Measurements from ENCODE around the gene MAX. TPM values are rescaled to one million over a fixed set of nuclear protein-coding genes. Genes with fewer than 3 reads are reported as not detected.

The MAX gene
- total and polyA plus RNA-seq, 2 experiments from 2014 or later = 41.1 to 52.8 TPM

DNA sequence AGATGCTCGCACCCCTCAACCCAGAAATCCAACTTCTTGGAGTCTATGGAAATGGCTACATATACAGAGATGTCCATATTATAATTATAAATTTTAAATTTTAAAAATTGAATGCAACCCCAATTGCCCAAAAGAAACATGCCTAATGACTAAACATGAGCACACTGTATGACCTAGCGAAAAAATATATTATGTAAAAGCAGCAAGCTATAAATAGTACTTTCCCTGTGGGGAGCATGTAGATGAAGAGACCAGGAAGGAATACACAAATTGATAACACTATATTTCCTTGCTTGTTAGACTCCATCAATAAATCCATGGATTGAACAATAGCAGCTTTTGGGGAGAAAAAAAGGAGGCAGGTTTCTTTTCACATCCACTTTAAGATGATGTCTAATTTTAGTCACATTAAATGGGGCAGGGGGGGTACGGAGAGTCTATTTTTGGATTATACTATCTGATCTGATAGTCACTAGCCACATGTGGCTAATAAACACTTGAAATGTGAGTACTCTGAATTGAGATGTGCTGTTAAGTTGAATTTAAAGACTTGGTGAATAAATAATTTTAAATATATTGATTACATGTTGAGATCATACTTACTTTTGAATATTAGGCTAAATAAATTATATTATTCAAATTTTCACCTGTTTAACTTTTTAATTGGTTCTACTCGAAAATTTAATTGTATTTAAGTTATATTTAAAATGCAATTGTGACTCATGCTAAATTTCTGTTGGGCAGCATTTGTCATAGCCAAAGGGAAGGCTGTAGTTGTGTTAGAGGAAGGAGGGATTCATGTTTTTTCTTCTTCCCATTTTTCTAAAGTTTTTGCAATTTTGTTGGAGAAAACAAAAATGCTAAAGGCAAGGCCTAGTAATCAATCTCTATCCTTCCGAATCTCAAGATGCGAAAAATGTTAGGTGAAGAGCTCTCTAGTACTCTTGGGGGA is 17.5 kb downstream of the MAX start:
- WGBS, 2 experiments (ENCODE audit: low coverage in 1 of 2, low lambda C conversion rate in 2 of 2, missing lambda C conversion rate in 2 of 2) = 83 to 85% methylated on average over 6 of the region's 6 CpGs
- 0 out of 2 replicates have a peak, but pooled peaks cover 5% of the 10 kb centered on the region for H4K20me1 ChIP-seq (ENCODE audit: insufficient read depth)
- in situ Hi-C loops (cut with MboI) = no loop called here
- H3K4me3 ChIP-seq = no peak overlapping the region
- peak; percentile 45 for DNase-seq
- H3K36me3 ChIP-seq (ENCODE audit: low read depth) = peaks cover 55% of the 10 kb centered on the region
- no peaks in the 10 kb centered on the region for H3K9me2 ChIP-seq (ENCODE audit: insufficient read depth)
- no peaks in the 10 kb centered on the region for H3K9me3 ChIP-seq (ENCODE audit: low read depth)
- TF ChIP-seq EZH2phosphoT487 (IDR thresholded peaks at IDR 0.05; ENCODE audit: insufficient read depth, low read depth) = no peak
- peaks cover 8% of the 10 kb centered on the region; the same call in 1 of the 2 replicates for H3K4me1 ChIP-seq (ENCODE audit: insufficient read depth)
- H3K27me3 ChIP-seq (replicated peaks; ENCODE audit: insufficient read depth) = no peaks in the 10 kb centered on the region
- H2AFZ ChIP-seq = no peak overlapping the region
- H3K27ac ChIP-seq = no peak overlapping the region
- H3K9ac ChIP-seq = no peak overlapping the region
- peaks cover 95% of the 10 kb centered on the region for H3K79me2 ChIP-seq (ENCODE audit: insufficient read depth)
- no peaks in the 10 kb centered on the region for H3F3A ChIP-seq (ENCODE audit: insufficient read depth)
- H3K4me2 ChIP-seq (ENCODE audit: unreplicated experiment) = no peak overlapping the region

DNA sequence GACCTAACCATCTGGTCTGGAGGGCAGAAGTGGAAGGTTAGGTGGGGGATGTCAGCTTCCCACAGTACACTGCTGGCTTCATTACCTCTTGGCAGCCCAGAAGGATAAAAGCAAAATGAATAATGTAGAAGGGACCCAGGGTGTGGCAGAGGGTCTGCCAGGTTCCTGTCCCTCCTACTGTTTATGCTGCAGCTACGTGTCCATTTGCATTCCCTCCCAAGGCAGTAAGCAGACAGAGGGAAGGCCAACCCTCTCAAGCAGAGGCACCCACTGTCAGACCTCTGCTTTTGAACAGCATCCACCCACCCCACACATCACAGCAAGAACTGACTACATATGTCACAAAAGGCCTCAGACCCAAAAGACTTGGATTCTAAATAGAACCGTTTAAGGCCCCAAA is 19.4 kb downstream of the MAX start:
- Histone ChIP-seq H3K27ac (no peak overlapping the region), H3K9me3 (ENCODE audit: low read depth) (no peaks in the 10 kb centered on the region), H2AFZ (no peak overlapping the region), H4K20me1 (ENCODE audit: insufficient read depth) (no peaks in the 10 kb centered on the region), H3K9ac (no peak overlapping the region), H3K36me3 (ENCODE audit: low read depth) (peaks cover 54% of the 10 kb centered on the region), H3K9me2 (ENCODE audit: insufficient read depth) (no peaks in the 10 kb centered on the region), H3K27me3 (replicated peaks; ENCODE audit: insufficient read depth) (no peaks in the 10 kb centered on the region), H3F3A (ENCODE audit: insufficient read depth) (no peaks in the 10 kb centered on the region), H3K4me3 (no peak overlapping the region), H3K79me2 (ENCODE audit: insufficient read depth) (peaks cover 81% of the 10 kb centered on the region), H3K4me1 (ENCODE audit: insufficient read depth) (peaks cover 8% of the 10 kb centered on the region; the same call in 1 of the 2 replicates), H3K4me2 (ENCODE audit: unreplicated experiment) (no peak overlapping the region)
- 84 to 88% methylated on average over 2 of the region's 2 CpGs for WGBS, 2 experiments (ENCODE audit: low coverage in 1 of 2, low lambda C conversion rate in 2 of 2, missing lambda C conversion rate in 2 of 2)
- DNase-seq = no peak
- TF ChIP-seq EZH2phosphoT487 (IDR thresholded peaks at IDR 0.05; ENCODE audit: insufficient read depth, low read depth) = no peak
- TF ChIP-seq EZH2 (IDR thresholded peaks at IDR 0.05; ENCODE audit: insufficient read depth, poor library complexity, severe bottlenecking) = no peak
- in situ Hi-C loops (cut with MboI) = no loop called here

DNA sequence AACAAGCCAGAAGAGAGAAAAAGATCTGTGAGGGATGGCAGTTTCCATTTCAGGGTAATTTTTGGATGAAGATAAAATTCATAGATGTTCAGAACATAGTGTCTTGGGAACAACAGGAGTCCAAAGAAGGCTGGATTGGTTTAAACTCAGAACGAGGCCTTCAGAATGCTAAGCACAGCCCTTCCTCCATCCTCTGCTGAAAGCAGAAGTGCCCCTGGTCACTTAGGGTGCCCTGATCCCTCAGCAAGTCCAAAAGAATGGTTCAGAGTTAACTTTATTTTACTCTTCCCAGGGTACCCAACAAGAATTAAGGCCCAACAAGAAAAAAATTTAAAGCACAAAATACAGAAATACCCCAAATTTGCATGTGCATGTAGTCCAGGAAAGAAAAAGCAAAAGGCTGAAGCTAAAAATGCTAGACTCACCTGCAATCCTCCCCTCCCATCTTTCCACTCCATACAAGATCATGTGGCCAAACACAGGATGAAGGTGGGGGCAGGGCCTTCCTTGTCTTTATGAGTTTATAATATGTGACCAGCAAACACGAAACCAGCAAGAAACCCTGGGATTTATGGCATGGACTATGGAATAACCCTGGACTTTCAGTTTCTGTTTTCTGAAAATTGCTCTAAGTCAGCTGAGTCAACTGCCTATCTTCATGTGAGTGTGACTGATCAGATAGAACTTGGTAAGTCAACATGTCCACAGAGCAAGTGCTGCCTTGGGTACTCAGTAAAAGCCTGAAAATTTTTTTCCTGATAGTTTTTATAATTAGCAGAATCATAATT is 21.2 kb downstream of the MAX start:
- Histone ChIP-seq H3K9ac (no peak overlapping the region), H3K4me2 (ENCODE audit: unreplicated experiment) (no peak overlapping the region), H3K9me2 (ENCODE audit: insufficient read depth) (no peaks in the 10 kb centered on the region), H4K20me1 (ENCODE audit: insufficient read depth) (no peaks in the 10 kb centered on the region), H3K79me2 (ENCODE audit: insufficient read depth) (peaks cover 66% of the 10 kb centered on the region), H3K4me1 (ENCODE audit: insufficient read depth) (peaks cover 8% of the 10 kb centered on the region; the same call in 1 of the 2 replicates), H3K27me3 (replicated peaks; ENCODE audit: insufficient read depth) (no peaks in the 10 kb centered on the region), H3F3A (ENCODE audit: insufficient read depth) (no peaks in the 10 kb centered on the region), H3K9me3 (ENCODE audit: low read depth) (no peaks in the 10 kb centered on the region), H3K36me3 (ENCODE audit: low read depth) (peaks cover 50% of the 10 kb centered on the region), H2AFZ (no peak overlapping the region), H3K4me3 (no peak overlapping the region), H3K27ac (no peak overlapping the region)
- in situ Hi-C loops (cut with MboI) = no loop called here
- no peak for DNase-seq
- no peak for TF ChIP-seq EZH2phosphoT487 (IDR thresholded peaks at IDR 0.05; ENCODE audit: insufficient read depth, low read depth)
- TF ChIP-seq EZH2 (IDR thresholded peaks at IDR 0.05; ENCODE audit: insufficient read depth, poor library complexity, severe bottlenecking) = no peak
- WGBS, 2 experiments (ENCODE audit: low coverage in 1 of 2, low lambda C conversion rate in 2 of 2, missing lambda C conversion rate in 2 of 2) = 78 to 79% methylated on average over 2 of the region's 2 CpGs

DNA sequence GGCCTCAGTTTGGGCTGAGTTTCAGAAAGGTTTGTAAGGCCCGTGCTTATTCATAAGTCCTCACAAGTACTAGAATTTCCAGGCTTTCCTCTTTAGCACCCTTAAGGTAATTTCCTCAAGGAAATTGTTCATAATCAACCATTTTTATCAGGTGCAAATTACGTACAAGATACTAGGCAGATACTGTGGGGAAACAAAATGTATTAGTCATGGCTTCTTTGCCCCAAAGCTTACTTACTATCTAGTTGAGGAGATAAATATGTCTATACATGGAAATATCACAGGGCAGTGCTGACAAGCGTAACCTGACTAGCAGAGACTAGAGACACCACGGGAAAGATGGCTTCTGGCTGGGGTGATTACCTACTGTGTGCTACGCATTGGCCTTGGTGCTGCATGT is 22.5 kb downstream of the MAX start:
- DNase-seq = no peak
- Histone ChIP-seq H3F3A (ENCODE audit: insufficient read depth) (no peaks in the 10 kb centered on the region), H3K27ac (no peak overlapping the region), H3K9me3 (ENCODE audit: low read depth) (no peaks in the 10 kb centered on the region), H4K20me1 (ENCODE audit: insufficient read depth) (no peaks in the 10 kb centered on the region), H3K27me3 (replicated peaks; ENCODE audit: insufficient read depth) (no peaks in the 10 kb centered on the region), H3K4me1 (ENCODE audit: insufficient read depth) (peaks cover 4% of the 10 kb centered on the region; the same call in 1 of the 2 replicates), H3K36me3 (ENCODE audit: low read depth) (peaks cover 61% of the 10 kb centered on the region), H3K9me2 (ENCODE audit: insufficient read depth) (no peaks in the 10 kb centered on the region), H3K4me3 (no peak overlapping the region), H2AFZ (no peak overlapping the region), H3K79me2 (ENCODE audit: insufficient read depth) (peaks cover 55% of the 10 kb centered on the region), H3K9ac (no peak overlapping the region), H3K4me2 (ENCODE audit: unreplicated experiment) (no peak overlapping the region)
- TF ChIP-seq EZH2 (IDR thresholded peaks at IDR 0.05; ENCODE audit: insufficient read depth, poor library complexity, severe bottlenecking) (no peak), EZH2phosphoT487 (IDR thresholded peaks at IDR 0.05; ENCODE audit: insufficient read depth, low read depth) (no peak)
- WGBS, 2 experiments (ENCODE audit: low coverage in 1 of 2, low lambda C conversion rate in 2 of 2, missing lambda C conversion rate in 2 of 2) = 97 to 98% methylated on average over 5 of the region's 5 CpGs
- in situ Hi-C loops (cut with MboI) = no loop called here
